Fibroblast of skin of left quadriceps (primary cell): ENCODE measurements around the gene WIPF3.

Experiments
- DNase-seq, 2 experiments: peaks; one replicate each; pipeline ENCODE4 v3.0.0-alpha.2; 2013; ENCODE audit warnings: low read depth in 2 of 2

The WIPF3 gene

DNA sequence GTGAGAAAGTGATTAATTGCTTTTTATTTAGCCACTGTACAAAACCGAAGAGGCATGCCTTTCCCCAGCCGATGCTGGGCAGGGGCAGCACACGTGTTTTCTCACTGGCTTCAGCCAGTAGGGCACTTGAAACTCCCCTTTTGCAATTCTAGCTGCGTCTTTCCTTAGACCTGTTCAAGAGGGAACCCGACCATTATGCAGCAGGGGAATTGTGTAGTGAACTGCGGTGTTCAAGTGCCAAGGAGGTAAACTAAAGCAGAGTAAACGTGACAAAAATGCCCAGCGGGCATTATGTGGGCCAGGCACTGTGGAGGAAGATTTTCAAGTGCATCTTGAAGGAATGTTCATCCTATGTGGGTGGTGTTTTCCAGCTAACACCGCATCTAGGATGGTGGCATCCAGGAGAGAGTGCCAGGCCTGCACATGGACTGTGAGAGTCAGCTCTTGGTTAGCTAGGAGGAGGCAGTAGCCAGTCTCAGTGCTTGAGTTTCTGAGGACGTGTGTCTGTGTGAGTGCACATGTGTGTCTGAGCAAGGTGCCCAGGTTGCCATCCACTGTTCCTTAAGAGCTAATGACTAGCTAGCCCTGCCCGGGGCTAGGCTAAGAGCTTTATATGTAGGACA lies 3.3 kb downstream of the WIPF3 start:
- DNase-seq = no peak

- no peak for DNase-seq
Measured at GRCh38 chr7:29810297-29810696, 4.0 kb downstream of the WIPF3 start.

GRCh38 chr7:29810813-29811482 lies 4.6 kb downstream of the WIPF3 start:
- DNase-seq = no peak

- DNase-seq = no peak
Measured at GRCh38 chr7:29811586-29811985, 5.3 kb downstream of the WIPF3 start.

- DNase-seq = peak in 1 of 2 experiments; percentile 1
Measured at GRCh38 chr7:29812185-29812876, 6.0 kb downstream of the WIPF3 start.

- no peak for DNase-seq
Measured at GRCh38 chr7:29815181-29816105, 9.1 kb downstream of the WIPF3 start.

DNA sequence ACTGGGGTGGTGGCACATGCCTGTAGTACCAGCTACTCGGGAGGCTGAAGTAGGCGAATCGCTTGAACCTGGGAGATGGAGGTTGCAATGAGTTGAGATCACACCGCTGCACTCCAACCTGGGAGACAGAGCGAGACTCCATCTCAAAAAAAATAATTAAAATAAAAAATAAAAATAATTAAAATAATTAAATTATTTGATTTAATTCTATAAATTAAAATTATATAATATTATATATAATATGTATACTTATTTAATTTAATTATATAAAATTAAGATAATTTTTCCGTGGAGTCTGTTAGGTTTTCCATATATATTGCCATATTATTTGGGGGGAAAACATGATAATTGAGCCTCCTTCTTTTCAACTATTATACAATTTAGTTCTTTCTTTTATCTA lies 12.0 kb downstream of the WIPF3 start:
- no peak for DNase-seq

GRCh38 chr7:29825775-29826529 lies 19.6 kb downstream of the WIPF3 start:
- no peak for DNase-seq

GRCh38 chr7:29826530-29826822 lies 20.2 kb downstream of the WIPF3 start:
- DNase-seq = no peak

- DNase-seq = no peak
Measured at GRCh38 chr7:29826904-29827303, 20.6 kb downstream of the WIPF3 start.

- no peak for DNase-seq
Measured at GRCh38 chr7:29831705-29832104, 25.4 kb downstream of the WIPF3 start.

DNA sequence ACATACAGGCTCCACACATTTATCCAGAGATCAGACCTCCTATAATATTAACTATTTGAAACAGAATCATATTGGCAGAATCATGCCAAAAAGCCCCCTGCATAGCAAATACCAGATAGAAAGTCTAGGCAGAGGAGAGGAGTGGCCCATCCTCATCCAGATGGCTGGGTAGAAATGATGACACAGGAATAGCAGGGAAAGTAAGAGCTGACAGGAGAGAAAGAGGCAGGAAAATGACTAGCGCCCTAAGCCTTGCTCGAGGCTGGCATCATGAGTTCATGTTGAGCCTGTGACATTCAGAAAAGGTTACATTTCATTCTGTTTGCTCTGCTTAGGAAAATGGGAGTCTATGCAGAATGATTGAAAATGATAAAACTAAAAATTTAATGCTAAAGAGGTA lies 27.6 kb downstream of the WIPF3 start:
- DNase-seq = no peak

DNA sequence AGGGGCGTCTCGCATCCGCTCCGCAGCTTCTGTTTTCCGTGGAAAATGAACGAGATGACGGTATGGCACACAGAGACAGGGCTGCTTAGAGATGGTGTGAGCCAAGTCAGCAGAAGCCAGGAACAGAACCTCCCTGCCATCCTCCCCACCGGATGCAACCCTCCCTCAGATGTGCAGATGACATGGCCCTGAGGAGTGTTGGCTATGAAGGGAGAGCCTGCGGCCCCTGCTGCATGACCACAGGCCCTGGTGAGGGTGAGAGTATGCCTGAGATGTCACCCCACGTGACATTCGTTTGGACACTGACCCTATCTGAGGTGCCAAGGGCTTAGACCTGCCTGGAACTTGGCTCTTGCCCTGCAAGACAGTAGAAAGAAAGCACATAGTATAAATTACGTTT lies 29.4 kb downstream of the WIPF3 start:
- no peak for DNase-seq

- peak in 1 of 2 experiments; percentile 6 for DNase-seq
Measured at GRCh38 chr7:29839302-29839701, 33.0 kb downstream of the WIPF3 start.

DNA sequence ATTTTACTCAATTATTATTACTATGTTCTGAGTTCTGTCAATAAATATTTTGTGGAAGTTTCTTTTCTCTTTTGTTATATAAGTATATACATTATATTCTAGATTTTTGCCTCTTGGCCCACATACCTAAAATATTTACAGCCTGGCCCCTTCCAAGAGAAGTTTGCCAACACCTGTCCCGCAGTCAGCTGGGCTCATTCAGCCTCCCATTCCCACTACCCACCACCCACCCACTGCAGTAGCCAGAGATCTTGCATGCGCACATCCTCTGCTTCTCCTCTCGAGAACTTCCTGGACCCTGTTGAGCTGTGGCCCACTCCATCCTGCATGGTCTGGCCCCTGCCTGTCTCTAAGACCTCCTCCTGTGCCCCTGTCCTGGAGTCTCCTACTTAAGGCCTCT lies 33.6 kb downstream of the WIPF3 start:
- no peak for DNase-seq

DNA sequence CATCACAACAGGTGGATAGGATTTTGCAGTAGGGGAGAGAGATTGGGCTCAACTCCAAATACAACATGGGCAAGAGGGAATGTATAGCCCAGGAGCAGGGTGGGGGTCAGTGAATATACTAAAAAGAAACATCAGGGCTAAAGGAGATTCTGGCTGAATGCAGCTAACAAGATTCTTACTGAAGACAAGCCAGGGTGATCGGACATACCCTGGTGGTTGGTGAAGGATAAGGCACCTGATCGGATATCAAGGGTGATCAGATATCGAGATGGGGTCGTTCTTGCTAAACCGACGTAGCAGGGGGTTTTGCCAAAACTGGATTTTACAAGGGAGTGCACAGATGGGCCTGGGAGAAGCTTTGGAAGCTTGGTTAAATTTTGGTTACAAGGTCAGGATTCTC lies 34.4 kb downstream of the WIPF3 start:
- DNase-seq = no peak

DNA sequence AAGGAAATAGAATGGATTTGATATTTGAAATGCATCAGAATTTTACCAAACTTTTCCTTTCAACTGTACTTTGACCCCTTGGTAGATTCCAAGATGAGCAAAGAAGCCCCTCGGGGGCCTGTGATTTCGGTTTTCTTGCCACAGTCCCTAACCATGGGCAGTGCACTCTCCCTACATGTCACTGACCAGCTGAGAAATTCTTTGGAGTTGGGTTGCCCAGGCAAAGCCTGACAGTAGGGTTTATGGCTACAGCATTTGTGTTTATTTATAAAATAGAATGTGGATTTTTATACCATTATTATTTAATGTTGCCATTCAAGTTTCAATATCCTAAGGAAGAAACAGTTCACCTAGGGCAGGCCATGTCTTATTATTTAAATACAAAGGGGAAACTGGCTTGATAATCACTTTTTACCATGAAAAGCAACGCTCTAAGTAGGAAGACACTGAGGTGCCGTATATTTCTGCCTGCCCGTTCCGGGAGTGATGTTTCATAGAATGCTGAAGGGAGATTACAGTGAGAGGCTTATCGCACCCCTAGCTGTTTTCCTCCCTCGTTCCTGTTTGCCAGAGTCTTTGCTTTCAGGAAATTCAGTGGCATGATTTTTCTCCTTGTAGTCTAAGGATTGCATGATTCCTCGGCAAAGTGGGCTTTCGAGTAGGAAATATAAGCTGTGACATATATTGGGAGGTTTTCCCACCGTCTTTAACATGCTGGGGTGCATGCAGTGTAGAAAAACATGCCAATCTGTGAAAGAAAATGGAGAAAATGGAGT lies 35.8 kb downstream of the WIPF3 start:
- no peak for DNase-seq

- DNase-seq = no peak
Measured at GRCh38 chr7:29843093-29843492, 36.8 kb downstream of the WIPF3 start.

DNA sequence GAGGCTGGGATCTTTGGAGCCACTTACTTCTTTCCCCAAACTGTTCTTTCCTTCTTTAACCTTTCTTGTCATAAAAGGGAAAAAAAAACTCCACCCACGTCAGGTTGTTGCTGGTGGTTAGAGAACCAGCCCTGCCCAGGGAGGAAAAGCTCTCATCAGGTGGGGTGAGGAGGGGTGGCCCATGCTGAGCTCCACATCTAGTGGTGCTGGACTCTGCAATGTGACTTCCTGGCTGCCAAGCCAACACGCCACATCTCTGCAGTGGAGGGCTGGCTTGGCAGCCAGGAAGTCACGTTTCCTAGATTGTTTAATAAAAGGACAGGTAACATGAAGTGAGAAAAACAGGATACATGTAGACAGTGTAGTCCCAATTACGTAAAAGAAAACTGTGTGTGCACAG lies 37.4 kb downstream of the WIPF3 start:
- DNase-seq = no peak

DNA sequence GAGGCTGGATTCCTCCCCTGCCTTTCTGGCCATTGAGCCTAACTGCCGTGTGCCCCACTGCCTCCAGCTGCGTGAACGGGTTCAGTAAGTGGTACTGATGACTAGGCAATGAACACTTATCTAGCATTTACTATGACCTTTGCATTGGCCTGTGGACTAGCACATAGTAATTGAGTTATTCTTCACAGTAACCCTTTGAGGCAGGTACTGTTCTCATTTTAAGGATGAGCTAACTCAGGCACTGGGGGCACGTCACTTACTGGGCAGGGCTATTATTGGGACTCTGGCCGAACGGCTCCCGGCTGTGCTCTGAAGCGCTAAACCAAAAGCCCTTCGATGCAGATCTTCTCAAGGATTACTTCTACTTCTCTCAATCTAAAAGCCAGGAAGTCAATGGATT lies 38.3 kb downstream of the WIPF3 start:
- no peak for DNase-seq

DNA sequence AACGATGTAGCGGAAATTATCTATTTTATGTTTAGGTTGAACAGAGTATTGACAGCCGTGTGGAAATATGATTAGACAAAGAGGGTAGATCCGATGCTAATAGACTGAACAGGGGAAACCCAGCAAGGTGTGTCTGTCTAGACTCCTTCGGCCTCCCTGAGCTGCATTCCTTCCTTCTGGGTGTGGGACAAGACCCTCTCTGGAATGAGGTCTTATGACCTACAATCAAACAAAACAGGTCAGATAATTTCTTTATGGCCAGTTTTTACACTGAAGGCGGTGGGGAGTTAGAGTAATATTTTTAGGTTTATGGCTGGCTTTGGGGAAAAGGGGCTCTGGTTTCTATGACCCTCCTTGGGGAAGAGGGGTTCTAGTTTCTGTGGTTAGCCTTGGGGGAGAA lies 41.2 kb downstream of the WIPF3 start:
- DNase-seq = no peak
